Caco-2 (cell line): ENCODE data around the gene PMVK. TPM values are rescaled to one million over a fixed set of nuclear protein-coding genes. Genes with fewer than 3 reads are reported as not detected.

Source experiments
- BruUV-seq: library from RNA; stranded (reverse); fragments of 400-500 nt; replicated peaks from 2 replicates; lab custom pipeline; 2021; lab: Mats Ljungman, UMichigan
- CTCF ChIA-PET: fragments of 300-600 bp; sonication (Branson Sonifier 250); formaldehyde crosslinking; loops from one replicate; lab custom pipeline; 2022; ENCODE audit warnings: antibody characterized with exemption; lab: Charles Lee
- POLR2A ChIA-PET: fragments of 300-600 bp; sonication (Branson Sonifier 250); formaldehyde crosslinking; loops from one replicate; lab custom pipeline; 2022; ENCODE audit warnings: antibody characterized with exemption; lab: Charles Lee
- DNase-seq, 2 experiments: peaks; one replicate each; pipeline versions ENCODE4 v3.0.0 to v3.0.0-alpha.2; 2020 to 2022
- H3K27me3 ChIP-seq: replicated peaks from 2 replicates; pipeline ENCODE4 v1.6.0; 2011; ENCODE audit warnings: low read length; ENCODE audit not compliant: control insufficient read depth, insufficient read depth
- H3K36me3 ChIP-seq: 2 replicates; pipeline ENCODE4 v1.5.1; 2011; ENCODE audit warnings: low read length; ENCODE audit not compliant: control insufficient read depth, insufficient read depth
- H3K4me1 ChIP-seq: fragments of 250-450 bp; sonication (Bioruptor Pico); 2 replicates; pipeline ENCODE4 v1.5.1; 2020; ENCODE audit warnings: mild to moderate bottlenecking
- H3K4me3 ChIP-seq: 2 replicates; pipeline ENCODE4 v1.5.1; 2011; ENCODE audit warnings: low read depth, mild to moderate bottlenecking, control low read depth, low read length
- H3K9me3 ChIP-seq: fragments of 250-450 bp; sonication (Bioruptor Pico); 2 replicates; pipeline ENCODE4 v1.5.1; 2020; ENCODE audit warnings: mild to moderate bottlenecking, moderate library complexity
- H3K27ac Mint-ChIP-seq: one replicate; pipeline ENCODE4 v1.8.0; 2022; ENCODE audit warnings: mixed read lengths; ENCODE audit not compliant: unreplicated experiment
- H3K27me3 Mint-ChIP-seq: one replicate; pipeline ENCODE4 v1.8.0; 2022; ENCODE audit warnings: mixed read lengths; ENCODE audit not compliant: insufficient read depth, unreplicated experiment
- H3K36me3 Mint-ChIP-seq: one replicate; pipeline ENCODE4 v1.8.0; 2022; ENCODE audit warnings: mild to moderate bottlenecking, mixed read lengths; ENCODE audit not compliant: insufficient read depth, unreplicated experiment
- H3K4me1 Mint-ChIP-seq: one replicate; pipeline ENCODE4 v1.8.0; 2022; ENCODE audit warnings: low read depth, mixed read lengths; ENCODE audit not compliant: unreplicated experiment
- H3K4me3 Mint-ChIP-seq: one replicate; pipeline ENCODE4 v1.8.0; 2022; ENCODE audit warnings: mild to moderate bottlenecking, moderate library complexity, mixed read lengths; ENCODE audit not compliant: unreplicated experiment
- H3K9me3 Mint-ChIP-seq: one replicate; pipeline ENCODE4 v1.8.0; 2022; ENCODE audit warnings: mixed read lengths; ENCODE audit not compliant: unreplicated experiment
- CTCF ChIP-seq, 2 experiments: fragments of 200-600 bp in 1 of 2; IDR thresholded peaks; 1 replicate in 1 of 2; 2 replicates in 1 of 2; pipeline versions ENCODE4 v1.5.1 to v1.8.0; 2011 to 2022; ENCODE audit warnings: antibody characterized with exemption in 1 of 2, control low read depth in 1 of 2, inconsistent platforms in 1 of 2, low read depth in 1 of 2, low read length in 1 of 2, mild to moderate bottlenecking in 1 of 2, moderate library complexity in 1 of 2; ENCODE audit not compliant: insufficient read depth in 1 of 2, severe bottlenecking in 1 of 2, unreplicated experiment in 1 of 2
- intact Hi-C: fragments of 100-400 bp; cut with micrococcal nuclease; formaldehyde crosslinking; loops from one replicate; pipeline ENCODE4 v1.10.0; 2022; ENCODE audit not compliant: unreplicated experiment
- total RNA-seq: library from RNA; stranded (reverse); gene quantifications from 2 replicates; pipeline ENCODE4 v1.2.3, GENCODE V29; 2022

Gene PMVK
- total RNA-seq, 1 experiment from 2014 or later: 25.1 TPM

- Mint-ChIP-seq H3K27me3 (no peaks in the 10 kb centered on the region), H3K4me1 (peaks cover 31% of the 10 kb centered on the region), H3K9me3 (no peaks in the 10 kb centered on the region), H3K27ac (peak overlapping the region; percentile 53), H3K36me3 (peaks cover 19% of the 10 kb centered on the region), H3K4me3 (no peak overlapping the region)
- POLR2A ChIA-PET: no interaction called here
- Histone ChIP-seq H3K36me3 (no peaks in the 10 kb centered on the region), H3K4me1 (peaks cover 13% of the 10 kb centered on the region), H3K27me3 (no peaks in the 10 kb centered on the region), H3K4me3 (no peak overlapping the region), H3K9me3 (no peaks in the 10 kb centered on the region)
- DNase-seq: no peak
- no peak for TF ChIP-seq CTCF (IDR thresholded peaks at IDR 0.05; ENCODE audit: insufficient read depth in 1 of 2, low read depth in 1 of 2, low read length in 1 of 2, severe bottlenecking in 1 of 2, unreplicated experiment in 1 of 2)
- no TSS peak for BruUV-seq
- CTCF ChIA-PET: interaction anchor here (0.6 kb wide), 1 partner anchor 32 kb away, joined by 3 read pairs; no protein-coding TSS in a partner anchor
- intact Hi-C loops: no loop called here
Measured at GRCh38 chr1:154941333-154942013, 5.0 kb upstream of the PMVK start.

- peak overlapping the region; percentile 53 for H3K27ac Mint-ChIP-seq
- H3K36me3 Mint-ChIP-seq: peaks cover 23% of the 10 kb centered on the region
- H3K4me3 Mint-ChIP-seq: no peak overlapping the region
- DNase-seq: no peak
- no peaks in the 10 kb centered on the region for H3K27me3 Mint-ChIP-seq
- no peak for TF ChIP-seq CTCF (IDR thresholded peaks at IDR 0.05; ENCODE audit: insufficient read depth in 1 of 2, low read depth in 1 of 2, low read length in 1 of 2, severe bottlenecking in 1 of 2, unreplicated experiment in 1 of 2)
- no peaks in the 10 kb centered on the region for H3K9me3 ChIP-seq
- peaks cover 18% of the 10 kb centered on the region for H3K4me1 ChIP-seq
- ChIA-PET CTCF (interaction anchor here (0.5 to 0.6 kb wide), 3 partner anchors 8 to 55 kb away, joined by 3 to 5 read pairs (median 3); no protein-coding TSS in a partner anchor), POLR2A (interaction anchor here (0.6 to 0.8 kb wide), 2 partner anchors 21 to 35 kb away, joined by 4 to 6 read pairs; partner anchors contain the start of gene PYGO2)
- no peaks in the 10 kb centered on the region for H3K36me3 ChIP-seq
- H3K4me3 ChIP-seq: no peak overlapping the region
- intact Hi-C loops: no loop called here
- BruUV-seq: no TSS peak
- H3K27me3 ChIP-seq: no peaks in the 10 kb centered on the region
- H3K4me1 Mint-ChIP-seq: peaks cover 31% of the 10 kb centered on the region
- H3K9me3 Mint-ChIP-seq: no peaks in the 10 kb centered on the region
Measured at GRCh38 chr1:154940651-154941194, 4.2 kb upstream of the PMVK start.

GRCh38 chr1:154940213-154940560 lies 3.7 kb upstream of the PMVK start:
- H3K4me1 ChIP-seq: peaks cover 18% of the 10 kb centered on the region
- Mint-ChIP-seq H3K4me3 (no peak overlapping the region), H3K27ac (no peak overlapping the region), H3K9me3 (no peaks in the 10 kb centered on the region), H3K4me1 (peaks cover 31% of the 10 kb centered on the region), H3K27me3 (no peaks in the 10 kb centered on the region), H3K36me3 (peaks cover 23% of the 10 kb centered on the region)
- ChIA-PET CTCF (interaction anchor here (0.5 kb wide), 1 partner anchor 8 kb away, joined by 3 read pairs; no protein-coding TSS in a partner anchor), POLR2A (interaction anchor here (0.6 to 0.8 kb wide), 2 partner anchors 21 to 35 kb away, joined by 4 to 6 read pairs; partner anchors contain the start of gene PYGO2)
- H3K36me3 ChIP-seq: no peaks in the 10 kb centered on the region
- H3K4me3 ChIP-seq: no peak overlapping the region
- H3K27me3 ChIP-seq: no peaks in the 10 kb centered on the region
- TF ChIP-seq CTCF (IDR thresholded peaks at IDR 0.05; ENCODE audit: insufficient read depth in 1 of 2, low read depth in 1 of 2, low read length in 1 of 2, severe bottlenecking in 1 of 2, unreplicated experiment in 1 of 2): no peak
- no TSS peak for BruUV-seq
- intact Hi-C loops: no loop called here
- DNase-seq: no peak
- no peaks in the 10 kb centered on the region for H3K9me3 ChIP-seq
